H1 (cell line): ENCODE results near the gene FBLN5. TPM values are rescaled to one million over a fixed set of nuclear protein-coding genes. Genes with fewer than 3 reads are reported as not detected.

Source experiments
- CTCF ChIA-PET: fragments of 300-600 bp; sonication (Branson Sonifier 250); formaldehyde crosslinking; loops from one replicate; lab custom pipeline; 2021; ENCODE audit not compliant: partially characterized antibody; lab: Charles Lee
- POLR2A ChIA-PET: fragments of 300-600 bp; sonication (Branson Sonifier 250); formaldehyde crosslinking; loops from one replicate; lab custom pipeline; 2021; ENCODE audit warnings: inconsistent platforms; ENCODE audit not compliant: partially characterized antibody; lab: Charles Lee
- DNase-seq, 2 experiments: peaks; one replicate each; pipeline versions ENCODE4 v3.0.0 to v3.0.0-alpha.2; 2010 to 2022; ENCODE audit warnings: low spot score in 2 of 2, low read depth in 1 of 2, mixed read lengths in 1 of 2
- FAIRE-seq: peaks from 2 replicates; lab custom pipeline; 2011; peaks lifted over from hg19 to GRCh38; lab: Jason Lieb, UNC
- H2AFZ ChIP-seq: 2 replicates; pipeline ENCODE4 v1.8.1; 2012; ENCODE audit warnings: low read length, inconsistent platforms
- H2AK5ac ChIP-seq: 2 replicates; pipeline ENCODE4 v1.6.1; 2013; ENCODE audit warnings: low read depth, low read length
- H2BK120ac ChIP-seq: replicated peaks from 2 replicates; pipeline ENCODE3; 2013; ENCODE audit warnings: low read depth, low read length, inconsistent platforms
- H2BK12ac ChIP-seq: 2 replicates; pipeline ENCODE4 v1.6.1; 2013; ENCODE audit warnings: low read depth, low read length
- H2BK15ac ChIP-seq: 2 replicates; pipeline ENCODE4 v1.6.1; 2013; ENCODE audit warnings: low read length
- H2BK20ac ChIP-seq: 2 replicates; pipeline ENCODE4 v1.6.1; 2013; ENCODE audit warnings: low read length
- H2BK5ac ChIP-seq: 2 replicates; pipeline ENCODE4 v1.6.1; 2013; ENCODE audit warnings: low read depth, low read length
- H3K14ac ChIP-seq: 2 replicates; pipeline ENCODE4 v1.6.1; 2013; ENCODE audit warnings: inconsistent platforms; ENCODE audit not compliant: insufficient read length
- H3K18ac ChIP-seq: 2 replicates; pipeline ENCODE4 v1.6.1; 2013; ENCODE audit warnings: low read length; ENCODE audit errors: extremely low read depth
- H3K23ac ChIP-seq: 2 replicates; pipeline ENCODE4 v1.6.1; 2013; ENCODE audit warnings: inconsistent platforms; ENCODE audit not compliant: insufficient read length
- H3K23me2 ChIP-seq: 2 replicates; pipeline ENCODE4 v1.6.1; 2013; ENCODE audit warnings: low read depth, low read length
- H3K27ac ChIP-seq: 2 replicates; pipeline ENCODE4 v1.6.1; 2011; ENCODE audit warnings: low read depth, low read length, inconsistent platforms
- H3K27me3 ChIP-seq, 4 experiments: replicated peaks in 1 of 4; 1 replicate in 1 of 4; 2 replicates in 3 of 4; pipeline versions ENCODE4 v1.6.1 to v1.8.1; 2011 to 2013; ENCODE audit warnings: low read length in 3 of 4, mild to moderate bottlenecking in 3 of 4, inconsistent platforms in 2 of 4, mixed read lengths in 2 of 4, moderate library complexity in 1 of 4; ENCODE audit not compliant: control insufficient read depth in 3 of 4, insufficient read depth in 3 of 4; ENCODE audit errors: extremely low read depth in 1 of 4
- H3K36me3 ChIP-seq, 4 experiments: 2 replicates each; pipeline versions ENCODE4 v1.6.1 to v1.8.1; 2011 to 2013; ENCODE audit warnings: mild to moderate bottlenecking in 4 of 4, low read length in 3 of 4, moderate library complexity in 2 of 4, control low read depth in 1 of 4, inconsistent platforms in 1 of 4; ENCODE audit not compliant: insufficient read depth in 4 of 4, control insufficient read depth in 2 of 4
- H3K4ac ChIP-seq: replicated peaks from 2 replicates; pipeline ENCODE3; 2013; ENCODE audit warnings: low read length, low read depth, mixed read lengths, inconsistent platforms; ENCODE audit not compliant: insufficient read length
- H3K4me1 ChIP-seq, 4 experiments: replicated peaks in 1 of 4; 1 replicate in 1 of 4; 2 replicates in 3 of 4; pipeline versions ENCODE4 v1.6.1 to v1.8.1; 2011 to 2013; ENCODE audit warnings: low read length in 3 of 4, inconsistent platforms in 2 of 4, mixed read lengths in 1 of 4; ENCODE audit not compliant: insufficient read depth in 4 of 4, control insufficient read depth in 3 of 4
- H3K4me2 ChIP-seq, 2 experiments: 2 replicates each; pipeline versions ENCODE4 v1.6.1 to v1.8.1; 2011 to 2013; ENCODE audit warnings: low read depth in 2 of 2, low read length in 2 of 2, control low read depth in 1 of 2, inconsistent platforms in 1 of 2, mild to moderate bottlenecking in 1 of 2; ENCODE audit not compliant: insufficient read depth in 1 of 2
- H3K4me3 ChIP-seq, 4 experiments: fragments of 200-600, 300-600 bp in 1 of 4; sonication (generic), shearing (Covaris generic), sonication (Bioruptor Twin) in 1 of 4; 2 replicates each; pipeline versions ENCODE4 v1.5.1 to v1.8.1; 2011 to 2016; ENCODE audit warnings: low read length in 4 of 4, low read depth in 3 of 4, control low read depth in 2 of 4, inconsistent platforms in 2 of 4, mild to moderate bottlenecking in 2 of 4, mixed read lengths in 1 of 4, moderate library complexity in 1 of 4; ENCODE audit not compliant: insufficient read depth in 2 of 4; ENCODE audit errors: extremely low read depth in 1 of 4
- H3K56ac ChIP-seq: replicated peaks from 2 replicates; pipeline ENCODE3; 2013; ENCODE audit warnings: low read depth, mild to moderate bottlenecking, mixed read lengths, low read length, inconsistent platforms; ENCODE audit not compliant: insufficient read length
- H3K79me1 ChIP-seq: 2 replicates; pipeline ENCODE4 v1.6.1; 2013; ENCODE audit warnings: low read depth, low read length, control low read depth
- H3K79me2 ChIP-seq, 2 experiments: 2 replicates each; pipeline versions ENCODE4 v1.6.1 to v1.8.1; 2012 to 2013; ENCODE audit warnings: low read length in 2 of 2, mild to moderate bottlenecking in 2 of 2, inconsistent platforms in 1 of 2; ENCODE audit not compliant: insufficient read depth in 2 of 2, control insufficient read depth in 1 of 2
- H3K9ac ChIP-seq, 4 experiments: replicated peaks in 1 of 4; 1 replicate in 1 of 4; 2 replicates in 3 of 4; pipeline versions ENCODE4 v1.6.1 to v1.8.1; 2011 to 2013; ENCODE audit warnings: low read depth in 3 of 4, low read length in 3 of 4, control low read depth in 2 of 4, mild to moderate bottlenecking in 2 of 4, moderate library complexity in 2 of 4, inconsistent platforms in 1 of 4; ENCODE audit errors: extremely low read depth in 1 of 4
- H3K9me3 ChIP-seq, 2 experiments: 2 replicates each; pipeline versions ENCODE4 v1.6.1 to v1.8.1; 2012 to 2013; ENCODE audit warnings: mild to moderate bottlenecking in 2 of 2, moderate library complexity in 2 of 2, control low read depth in 1 of 2, inconsistent platforms in 1 of 2, low read depth in 1 of 2, low read length in 1 of 2, mixed read lengths in 1 of 2; ENCODE audit not compliant: insufficient read depth in 2 of 2
- H4K20me1 ChIP-seq, 2 experiments: replicated peaks in 1 of 2; 2 replicates each; pipeline versions ENCODE3 to v1.8.1; 2011 to 2013; ENCODE audit warnings: inconsistent platforms in 2 of 2, low read length in 2 of 2, mild to moderate bottlenecking in 1 of 2; ENCODE audit not compliant: insufficient read depth in 2 of 2, control insufficient read depth in 1 of 2
- H4K5ac ChIP-seq: 2 replicates; pipeline ENCODE4 v1.6.1; 2013; ENCODE audit warnings: low read length, low read depth, mixed read lengths, inconsistent platforms; ENCODE audit not compliant: insufficient read length
- H4K8ac ChIP-seq: 2 replicates; pipeline ENCODE4 v1.8.0; 2013; ENCODE audit warnings: mild to moderate bottlenecking, moderate library complexity, low read length, inconsistent platforms; ENCODE audit not compliant: insufficient read depth; ENCODE audit errors: extremely low read depth
- H4K91ac ChIP-seq: replicated peaks from 2 replicates; pipeline ENCODE3; 2013; ENCODE audit warnings: low read length, mixed read lengths, inconsistent platforms; ENCODE audit not compliant: insufficient read length
- ATF2 ChIP-seq: IDR thresholded peaks from 2 replicates; pipeline ENCODE4 v1.6.1; 2012; ENCODE audit warnings: low read length, inconsistent platforms
- ATF3 ChIP-seq: IDR thresholded peaks from 2 replicates; pipeline ENCODE4 v1.6.1; 2011; ENCODE audit warnings: low read depth, mild to moderate bottlenecking, low read length; ENCODE audit not compliant: insufficient read depth
- BACH1 ChIP-seq: IDR thresholded peaks from 2 replicates; pipeline ENCODE4 v1.6.1; 2012; ENCODE audit warnings: low read length, improper control_type of control experiment
- BRCA1 ChIP-seq: IDR thresholded peaks from 2 replicates; pipeline ENCODE4 v1.6.1; 2012; ENCODE audit warnings: low read depth, low read length, improper control_type of control experiment
- CHD2 ChIP-seq: IDR thresholded peaks from 2 replicates; pipeline ENCODE4 v1.6.1; 2012; ENCODE audit warnings: low read length, improper control_type of control experiment
- JUN ChIP-seq: IDR thresholded peaks from 2 replicates; pipeline ENCODE4 v1.6.1; 2011; ENCODE audit warnings: low read depth, mild to moderate bottlenecking, improper control_type of control experiment, low read length
- NANOG ChIP-seq: IDR thresholded peaks from 2 replicates; pipeline ENCODE4 v1.6.1; 2011; ENCODE audit warnings: low read length, low read depth, mild to moderate bottlenecking, inconsistent platforms; ENCODE audit not compliant: insufficient read depth, poor library complexity, severe bottlenecking
- POLR2AphosphoS5 ChIP-seq: IDR thresholded peaks from 2 replicates; pipeline ENCODE4 v1.6.1; 2011; ENCODE audit warnings: low read depth, low read length
- POU5F1 ChIP-seq: IDR thresholded peaks from 2 replicates; pipeline ENCODE4 v1.6.1; 2011; ENCODE audit warnings: low read depth, mild to moderate bottlenecking, low read length, moderate library complexity
- RNF2 ChIP-seq: fragments of 200-900, 300-1000 bp; sonication (generic); IDR thresholded peaks from 2 replicates; pipeline ENCODE4 v1.7.1; 2016; ENCODE audit warnings: borderline replicate concordance, low read depth, mild to moderate bottlenecking, antibody characterized with exemption, low read length; ENCODE audit not compliant: poor library complexity, severe bottlenecking; ENCODE audit errors: missing control alignments
- SIRT6 ChIP-seq: IDR thresholded peaks from one replicate; pipeline ENCODE4 v1.7.1; 2012; ENCODE audit warnings: low read length, inconsistent platforms
- WGBS, 2 experiments: shearing (Covaris generic) in 1 of 2; methylation state at CpG; one replicate each; pipeline versions ENCODE4 v1.1.6 to v1.1.7; 2013 to 2015; ENCODE audit warnings: low lambda C conversion rate in 2 of 2, mixed read lengths in 2 of 2, inconsistent platforms in 1 of 2, low coverage in 1 of 2, missing lambda C conversion rate in 1 of 2; ENCODE audit not compliant: insufficient replicate concordance in 2 of 2, insufficient coverage in 1 of 2, insufficient read length in 1 of 2; ENCODE audit errors: extremely low coverage in 1 of 2, missing lambda C conversion rate in 1 of 2; 5-methylcytosine and 5-hydroxymethylcytosine counted together
- polyA plus RNA-seq, 7 experiments: library from polyadenylated mRNA; depleted of rRNA in 3 of 7; stranded (reverse) in 5 of 7; unstranded in 2 of 7; fragments of >200 nt in 5 of 7; fragments of 200-250 nt in 2 of 7; gene quantifications; 1 replicate in 5 of 7; 2 replicates in 1 of 7; 4 replicates in 1 of 7; pipeline versions ENCODE4 v1.2.1 to v1.2.3, GENCODE V29; 2011 to 2013; ENCODE audit warnings: missing spikeins in 2 of 7, mixed read lengths in 2 of 7
- total RNA-seq: library from RNA; stranded (reverse); fragmentation: NEBNext Ultra II Directional; extraction: Animal tissue kit (Norgen Biotek cat#: 25700); gene quantifications from 2 replicates; pipeline ENCODE4 v1.2.1, GENCODE V29; 2021

FBLN5 gene
- total and polyA plus RNA-seq, 2 of the 8 experiments (the other 6 are each of a cell fraction or from before 2014, with no cell fraction given), result 0.88 to 3.5 TPM

GRCh38 chr14:91935586-91935985 lies 11.9 kb downstream of the FBLN5 start:
- H3K4me1 ChIP-seq, result no peaks in the 10 kb centered on the region
- no peak overlapping the region for H2AK5ac ChIP-seq
- no peak overlapping the region for H3K9ac ChIP-seq
- H2AFZ ChIP-seq, result no peak overlapping the region
- H3K36me3 ChIP-seq, result no peaks in the 10 kb centered on the region
- H3K27me3 ChIP-seq, result no peaks in the 10 kb centered on the region
- ChIA-PET POLR2A (interaction anchor here (0.7 kb wide), 1 partner anchor 8 kb away, joined by 3 read pairs; no protein-coding TSS in a partner anchor), CTCF (no interaction called here)
- no peak overlapping the region for H3K4me3 ChIP-seq
- no peaks in the 10 kb centered on the region for H4K20me1 ChIP-seq
- H4K5ac ChIP-seq, result no peak overlapping the region
- H3K14ac ChIP-seq, result no peak overlapping the region
- WGBS, 2 experiments, result 95% methylated on average over 6 of the region's 6 CpGs; no CpG with 5 or more reads in 1 of the 2 experiments
- H3K4me2 ChIP-seq, result no peak overlapping the region
- H3K18ac ChIP-seq, result no peak overlapping the region
- TF ChIP-seq JUN, result no peak
- no peak for TF ChIP-seq CHD2
- no peak for TF ChIP-seq BRCA1
- no peak for TF ChIP-seq BACH1
- no peak for TF ChIP-seq SIRT6
- no peak for TF ChIP-seq ATF2
- TF ChIP-seq NANOG, result no peak
- TF ChIP-seq ATF3, result no peak
- no peak for TF ChIP-seq POLR2AphosphoS5
- TF ChIP-seq RNF2, result no peak
- no peak for TF ChIP-seq POU5F1
- H2BK5ac ChIP-seq, result no peak overlapping the region
- no peak overlapping the region for H3K56ac ChIP-seq
- DNase-seq (no peak), FAIRE-seq (no peak)
- H4K8ac ChIP-seq, result no peak overlapping the region
- H3K23ac ChIP-seq, result no peak overlapping the region
- no peak overlapping the region for H3K27ac ChIP-seq
- no peak overlapping the region for H4K91ac ChIP-seq
- no peak overlapping the region for H2BK12ac ChIP-seq
- H3K9me3 ChIP-seq, result no peaks in the 10 kb centered on the region
- H3K79me2 ChIP-seq, result no peaks in the 10 kb centered on the region
- no peak overlapping the region for H2BK15ac ChIP-seq
- no peaks in the 10 kb centered on the region for H3K23me2 ChIP-seq
- H3K4ac ChIP-seq, result no peak overlapping the region
- H3K79me1 ChIP-seq, result no peaks in the 10 kb centered on the region
- no peak overlapping the region for H2BK20ac ChIP-seq
- no peak overlapping the region for H2BK120ac ChIP-seq
